KOPT-K1 (cell line): ENCODE results near the gene NINJ2.
A peak's percentile ranks its signal among the peaks of the same experiment; 100 is the strongest.
"Not testable (repeated sequence)": the region's sequence is repeated elsewhere in the genome, so short reads cannot be mapped to it uniquely, and the experiment has no call there.

ENCODE experiments used
- H3K27ac ChIP-seq: fragments of 200-600 bp; sonication (generic); 2 replicates; pipeline ENCODE4 v1.5.1; 2016; ENCODE audit warnings: antibody characterized with exemption, mild to moderate bottlenecking, low read depth, low read length; ENCODE audit not compliant: poor library complexity, severe bottlenecking
- H3K36me3 ChIP-seq: fragments of 200-600 bp; sonication (generic); 2 replicates; pipeline ENCODE4 v1.5.1; 2017; ENCODE audit warnings: antibody characterized with exemption, mild to moderate bottlenecking, low read length, moderate library complexity; ENCODE audit not compliant: insufficient read depth
- H3K9me3 ChIP-seq: fragments of 200-600 bp; sonication (generic); 2 replicates; pipeline ENCODE4 v1.5.1; 2017; ENCODE audit warnings: antibody characterized with exemption, low read length, mild to moderate bottlenecking; ENCODE audit not compliant: insufficient read depth, poor library complexity, severe bottlenecking

NINJ2 gene

GRCh38 chr12:638953-639557 lies 24.2 kb downstream of the NINJ2 start:
- Histone ChIP-seq H3K9me3 (no peaks in the 10 kb centered on the region), H3K36me3 (no peaks in the 10 kb centered on the region), H3K27ac (no peak overlapping the region)

DNA sequence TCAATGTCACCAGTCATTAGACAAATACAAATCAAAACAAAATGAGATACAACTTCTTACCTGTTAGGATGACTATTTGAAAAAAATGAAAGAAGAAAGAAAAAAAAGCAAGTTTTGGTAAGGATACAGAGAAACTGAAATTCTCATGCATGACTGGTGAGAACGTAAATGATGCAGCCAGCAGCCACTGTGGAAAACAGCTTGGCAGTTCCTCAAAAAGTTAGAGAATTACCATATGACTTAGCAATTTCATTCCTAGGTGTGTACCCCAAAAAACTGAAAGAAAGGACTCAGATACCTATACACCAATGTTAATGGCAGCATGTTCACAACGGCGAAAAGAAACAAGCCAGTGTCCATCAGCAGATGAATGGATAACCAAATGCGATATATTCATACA lies 26.6 kb downstream of the NINJ2 start:
- H3K27ac ChIP-seq: no peak overlapping the region
- no peaks in the 10 kb centered on the region for H3K9me3 ChIP-seq
- H3K36me3 ChIP-seq: no peaks in the 10 kb centered on the region

DNA sequence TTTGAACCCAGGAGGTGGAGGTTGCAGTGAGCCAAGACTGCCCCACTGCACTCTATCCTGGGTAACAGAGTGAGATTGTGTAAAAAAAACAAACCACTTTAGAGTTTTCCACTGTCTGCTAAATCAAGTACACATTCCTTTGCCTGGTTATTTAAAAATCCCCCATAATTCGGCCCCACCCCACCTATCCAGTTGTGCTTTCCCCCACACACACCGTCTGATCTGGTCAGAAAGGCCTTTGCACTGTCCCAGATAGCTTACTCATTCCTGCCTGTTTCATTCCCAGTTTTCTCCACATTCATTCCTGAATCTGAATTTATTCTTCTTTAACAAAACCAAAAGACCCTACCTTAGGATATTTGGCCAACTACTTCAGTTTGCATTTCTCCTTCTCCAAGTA lies 29.5 kb downstream of the NINJ2 start:
- no peaks in the 10 kb centered on the region for H3K36me3 ChIP-seq
- H3K9me3 ChIP-seq: no peaks in the 10 kb centered on the region
- H3K27ac ChIP-seq: no peak overlapping the region

DNA sequence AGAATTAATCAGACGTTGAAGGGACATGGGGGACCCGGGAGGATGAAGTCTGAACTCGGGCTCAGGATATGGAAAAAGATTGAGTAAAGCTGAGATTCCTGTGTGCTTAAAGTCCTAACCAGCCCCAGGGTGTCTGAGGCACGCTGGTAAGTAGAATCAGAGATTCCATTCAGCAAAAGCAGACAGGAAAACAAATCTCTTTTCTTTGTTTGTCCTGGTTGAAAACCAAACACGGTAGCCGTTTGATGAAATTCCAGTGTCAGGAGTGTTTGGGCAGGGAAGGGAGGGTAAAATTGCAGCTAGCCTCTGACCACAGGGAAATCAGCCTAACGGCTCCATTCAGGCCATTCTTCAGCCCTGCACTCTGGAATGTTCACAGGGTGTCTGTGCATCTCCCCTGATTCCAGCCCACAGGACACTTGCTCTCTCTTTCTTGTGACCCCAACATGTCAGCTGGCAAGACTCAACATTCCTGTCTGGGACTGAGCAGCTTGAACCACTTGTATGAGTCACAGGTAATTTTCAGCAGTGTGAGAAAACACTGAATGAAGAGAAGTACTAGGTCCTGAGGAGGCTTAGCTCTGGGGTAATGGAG lies 31.0 kb downstream of the NINJ2 start:
- Histone ChIP-seq H3K9me3 (no peaks in the 10 kb centered on the region), H3K27ac (no peak overlapping the region), H3K36me3 (no peaks in the 10 kb centered on the region)

- peak overlapping the region; percentile 80 for H3K27ac ChIP-seq
Measured at GRCh38 chr12:630656-631632, 32.3 kb downstream of the NINJ2 start.

GRCh38 chr12:628742-629078 lies 34.5 kb downstream of the NINJ2 start:
- H3K27ac ChIP-seq, H3K9me3 ChIP-seq, H3K36me3 ChIP-seq: not testable (repeated sequence)

More at GRCh38 chr12:630656-631632, 32.3 kb downstream of the NINJ2 start:
- H3K36me3 ChIP-seq: no peaks in the 10 kb centered on the region
- no peaks in the 10 kb centered on the region for H3K9me3 ChIP-seq

DNA sequence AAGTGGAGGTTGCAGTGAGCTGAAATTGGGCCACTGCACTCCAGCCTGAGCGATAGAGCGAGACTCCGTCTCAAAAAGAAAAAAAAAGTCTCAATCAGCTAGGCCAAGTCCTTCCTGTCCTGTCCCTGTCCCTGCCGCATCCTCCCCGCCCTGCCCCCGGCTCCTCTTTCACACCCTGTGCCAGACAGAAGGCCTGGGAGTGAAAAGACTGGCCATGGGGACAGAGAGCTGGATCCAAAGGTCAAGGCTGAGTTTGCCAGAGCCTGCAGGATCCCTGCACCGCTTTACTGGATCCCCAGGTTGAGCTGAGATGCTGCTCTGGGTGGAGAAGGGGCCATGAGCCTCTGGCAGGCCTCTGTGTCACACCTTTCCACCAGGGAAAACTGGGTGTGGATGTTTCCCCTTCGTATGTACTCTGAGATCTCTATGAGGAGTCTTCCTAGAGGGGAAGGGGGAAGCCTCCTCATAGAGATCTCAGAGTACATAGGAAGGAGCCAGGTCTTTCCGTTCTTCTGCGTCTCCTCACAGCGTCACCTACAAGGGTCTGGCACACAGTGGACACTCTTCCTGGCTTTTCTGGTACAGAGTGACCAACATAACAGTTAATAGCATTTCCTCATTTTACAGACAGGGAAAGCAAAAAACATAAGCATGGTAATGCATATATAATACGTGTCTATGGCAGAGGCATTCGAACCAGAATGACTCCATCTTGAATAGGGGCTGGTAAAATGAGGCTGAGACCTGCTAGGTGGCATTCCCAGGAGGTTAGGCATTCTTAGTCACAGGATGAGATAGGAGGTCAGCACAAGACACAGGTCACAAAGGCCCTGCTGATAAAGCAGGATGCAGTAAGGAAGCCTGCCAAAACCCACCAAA lies 35.1 kb downstream of the NINJ2 start:
- H3K36me3 ChIP-seq: no peaks in the 10 kb centered on the region
- no peaks in the 10 kb centered on the region for H3K9me3 ChIP-seq
- no peak overlapping the region for H3K27ac ChIP-seq

GRCh38 chr12:627285-627684 lies 36.0 kb downstream of the NINJ2 start:
- Histone ChIP-seq H3K27ac (no peak overlapping the region), H3K9me3 (no peaks in the 10 kb centered on the region), H3K36me3 (no peaks in the 10 kb centered on the region)

DNA sequence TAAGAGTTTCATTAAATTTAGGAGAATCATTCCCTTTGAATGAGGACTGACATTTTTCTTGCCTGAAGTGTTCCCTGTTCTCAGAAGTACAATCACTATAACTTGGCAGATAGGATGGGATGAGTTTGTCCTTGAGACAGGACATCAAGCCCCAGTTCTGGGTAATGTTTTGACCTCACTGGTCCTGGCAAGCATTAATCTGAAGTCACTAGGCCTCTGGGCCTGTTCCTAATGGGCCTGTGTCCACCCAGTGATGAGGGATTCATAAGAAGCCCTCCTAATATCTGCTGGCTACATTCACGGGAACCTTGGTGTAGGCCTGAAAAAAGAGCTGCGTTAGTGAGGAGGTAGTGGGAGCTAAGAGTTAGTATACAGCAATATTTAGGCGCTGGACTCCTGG lies 37.2 kb downstream of the NINJ2 start:
- no peaks in the 10 kb centered on the region for H3K9me3 ChIP-seq
- no peaks in the 10 kb centered on the region for H3K36me3 ChIP-seq
- H3K27ac ChIP-seq: no peak overlapping the region

DNA sequence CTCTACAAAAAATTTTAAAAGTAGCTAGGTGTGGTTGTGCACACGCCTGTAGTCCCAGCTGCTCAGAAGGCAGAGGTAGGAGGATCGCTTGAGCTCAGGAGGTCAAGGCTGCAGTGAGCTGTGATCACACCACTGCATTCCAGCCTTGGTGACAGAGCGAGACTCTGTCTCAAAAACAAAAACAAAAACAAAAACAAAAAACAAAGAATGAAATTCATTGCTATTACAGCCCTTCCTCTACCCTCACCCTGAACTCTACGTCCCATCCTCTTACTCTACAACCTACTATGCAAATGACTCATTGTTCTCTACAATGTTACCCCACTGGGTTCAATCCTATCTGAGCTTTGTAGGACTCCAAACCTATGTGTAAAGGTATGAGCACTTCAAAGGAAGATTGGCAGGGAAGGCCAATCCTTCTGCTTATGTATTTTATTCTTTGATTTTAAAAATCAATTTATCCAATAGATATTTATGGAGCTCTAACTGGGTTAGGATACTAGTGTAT lies 39.3 kb downstream of the NINJ2 start:
- no peaks in the 10 kb centered on the region for H3K9me3 ChIP-seq
- no peak overlapping the region for H3K27ac ChIP-seq
- no peaks in the 10 kb centered on the region for H3K36me3 ChIP-seq

- H3K27ac ChIP-seq: peak overlapping the region; percentile 14
- H3K36me3 ChIP-seq: no peaks in the 10 kb centered on the region
- H3K9me3 ChIP-seq: no peaks in the 10 kb centered on the region
Measured at GRCh38 chr12:623172-623864, 39.9 kb downstream of the NINJ2 start.

- H3K9me3 ChIP-seq: no peaks in the 10 kb centered on the region
- H3K27ac ChIP-seq: peak overlapping the region; percentile 14
- H3K36me3 ChIP-seq: no peaks in the 10 kb centered on the region
Measured at GRCh38 chr12:622416-622815, 40.8 kb downstream of the NINJ2 start.

- no peaks in the 10 kb centered on the region for H3K9me3 ChIP-seq
- H3K36me3 ChIP-seq: no peaks in the 10 kb centered on the region
- H3K27ac ChIP-seq: peak overlapping the region; percentile 47
Measured at GRCh38 chr12:619346-619745, 43.9 kb downstream of the NINJ2 start.

DNA sequence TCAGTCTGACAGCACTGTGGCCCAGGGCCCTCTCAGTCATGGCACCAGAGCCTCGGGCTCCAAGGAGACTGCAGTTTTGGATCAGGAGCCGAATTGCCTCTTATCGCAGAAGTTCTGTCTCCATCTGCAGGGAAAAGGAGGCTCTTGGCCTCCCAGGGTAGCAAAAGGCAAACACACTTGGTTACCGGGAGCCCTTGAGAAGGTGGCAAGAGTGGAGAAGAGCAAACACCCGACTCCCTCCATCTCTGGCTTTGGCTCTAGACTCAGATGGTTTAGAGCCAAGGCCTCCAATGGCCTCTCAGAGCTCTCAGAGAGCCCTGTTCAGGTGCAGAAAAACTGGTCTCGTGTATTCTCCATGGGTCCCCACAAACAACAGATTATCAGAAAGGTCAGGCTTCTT lies 44.6 kb downstream of the NINJ2 start:
- peak overlapping the region; percentile 47 for H3K27ac ChIP-seq
- H3K36me3 ChIP-seq: no peaks in the 10 kb centered on the region
- H3K9me3 ChIP-seq: no peaks in the 10 kb centered on the region
